H1 (cell line): ENCODE results near the gene ASTN2. TPM values are rescaled to one million over a fixed set of nuclear protein-coding genes. Genes with fewer than 3 reads are reported as not detected.

Experiments
- CTCF ChIA-PET: fragments of 300-600 bp; sonication (Branson Sonifier 250); formaldehyde crosslinking; loops from one replicate; lab custom pipeline; 2021; ENCODE audit not compliant: partially characterized antibody; lab: Charles Lee
- POLR2A ChIA-PET: fragments of 300-600 bp; sonication (Branson Sonifier 250); formaldehyde crosslinking; loops from one replicate; lab custom pipeline; 2021; ENCODE audit warnings: inconsistent platforms; ENCODE audit not compliant: partially characterized antibody; lab: Charles Lee
- DNase-seq, 2 experiments: peaks; one replicate each; pipeline versions ENCODE4 v3.0.0 to v3.0.0-alpha.2; 2010 to 2022; ENCODE audit warnings: low spot score in 2 of 2, low read depth in 1 of 2, mixed read lengths in 1 of 2
- FAIRE-seq: peaks from 2 replicates; lab custom pipeline; 2011; peaks lifted over from hg19 to GRCh38; lab: Jason Lieb, UNC
- H2AFZ ChIP-seq: 2 replicates; pipeline ENCODE4 v1.8.1; 2012; ENCODE audit warnings: low read length, inconsistent platforms
- H2AK5ac ChIP-seq: 2 replicates; pipeline ENCODE4 v1.6.1; 2013; ENCODE audit warnings: low read depth, low read length
- H2BK120ac ChIP-seq: replicated peaks from 2 replicates; pipeline ENCODE3; 2013; ENCODE audit warnings: low read depth, low read length, inconsistent platforms
- H2BK12ac ChIP-seq: 2 replicates; pipeline ENCODE4 v1.6.1; 2013; ENCODE audit warnings: low read depth, low read length
- H2BK15ac ChIP-seq: 2 replicates; pipeline ENCODE4 v1.6.1; 2013; ENCODE audit warnings: low read length
- H2BK20ac ChIP-seq: 2 replicates; pipeline ENCODE4 v1.6.1; 2013; ENCODE audit warnings: low read length
- H2BK5ac ChIP-seq: 2 replicates; pipeline ENCODE4 v1.6.1; 2013; ENCODE audit warnings: low read depth, low read length
- H3K14ac ChIP-seq: 2 replicates; pipeline ENCODE4 v1.6.1; 2013; ENCODE audit warnings: inconsistent platforms; ENCODE audit not compliant: insufficient read length
- H3K18ac ChIP-seq: 2 replicates; pipeline ENCODE4 v1.6.1; 2013; ENCODE audit warnings: low read length; ENCODE audit errors: extremely low read depth
- H3K23ac ChIP-seq: 2 replicates; pipeline ENCODE4 v1.6.1; 2013; ENCODE audit warnings: inconsistent platforms; ENCODE audit not compliant: insufficient read length
- H3K23me2 ChIP-seq: 2 replicates; pipeline ENCODE4 v1.6.1; 2013; ENCODE audit warnings: low read depth, low read length
- H3K27ac ChIP-seq: 2 replicates; pipeline ENCODE4 v1.6.1; 2011; ENCODE audit warnings: low read depth, low read length, inconsistent platforms
- H3K27me3 ChIP-seq, 4 experiments: replicated peaks in 1 of 4; 1 replicate in 1 of 4; 2 replicates in 3 of 4; pipeline versions ENCODE4 v1.6.1 to v1.8.1; 2011 to 2013; ENCODE audit warnings: low read length in 3 of 4, mild to moderate bottlenecking in 3 of 4, inconsistent platforms in 2 of 4, mixed read lengths in 2 of 4, moderate library complexity in 1 of 4; ENCODE audit not compliant: control insufficient read depth in 3 of 4, insufficient read depth in 3 of 4; ENCODE audit errors: extremely low read depth in 1 of 4
- H3K36me3 ChIP-seq, 4 experiments: 2 replicates each; pipeline versions ENCODE4 v1.6.1 to v1.8.1; 2011 to 2013; ENCODE audit warnings: mild to moderate bottlenecking in 4 of 4, low read length in 3 of 4, moderate library complexity in 2 of 4, control low read depth in 1 of 4, inconsistent platforms in 1 of 4; ENCODE audit not compliant: insufficient read depth in 4 of 4, control insufficient read depth in 2 of 4
- H3K4ac ChIP-seq: replicated peaks from 2 replicates; pipeline ENCODE3; 2013; ENCODE audit warnings: low read length, low read depth, mixed read lengths, inconsistent platforms; ENCODE audit not compliant: insufficient read length
- H3K4me1 ChIP-seq, 4 experiments: replicated peaks in 1 of 4; 1 replicate in 1 of 4; 2 replicates in 3 of 4; pipeline versions ENCODE4 v1.6.1 to v1.8.1; 2011 to 2013; ENCODE audit warnings: low read length in 3 of 4, inconsistent platforms in 2 of 4, mixed read lengths in 1 of 4; ENCODE audit not compliant: insufficient read depth in 4 of 4, control insufficient read depth in 3 of 4
- H3K4me2 ChIP-seq, 2 experiments: 2 replicates each; pipeline versions ENCODE4 v1.6.1 to v1.8.1; 2011 to 2013; ENCODE audit warnings: low read depth in 2 of 2, low read length in 2 of 2, control low read depth in 1 of 2, inconsistent platforms in 1 of 2, mild to moderate bottlenecking in 1 of 2; ENCODE audit not compliant: insufficient read depth in 1 of 2
- H3K4me3 ChIP-seq, 4 experiments: fragments of 200-600, 300-600 bp in 1 of 4; sonication (generic), shearing (Covaris generic), sonication (Bioruptor Twin) in 1 of 4; 2 replicates each; pipeline versions ENCODE4 v1.5.1 to v1.8.1; 2011 to 2016; ENCODE audit warnings: low read length in 4 of 4, low read depth in 3 of 4, control low read depth in 2 of 4, inconsistent platforms in 2 of 4, mild to moderate bottlenecking in 2 of 4, mixed read lengths in 1 of 4, moderate library complexity in 1 of 4; ENCODE audit not compliant: insufficient read depth in 2 of 4; ENCODE audit errors: extremely low read depth in 1 of 4
- H3K56ac ChIP-seq: replicated peaks from 2 replicates; pipeline ENCODE3; 2013; ENCODE audit warnings: low read depth, mild to moderate bottlenecking, mixed read lengths, low read length, inconsistent platforms; ENCODE audit not compliant: insufficient read length
- H3K79me1 ChIP-seq: 2 replicates; pipeline ENCODE4 v1.6.1; 2013; ENCODE audit warnings: low read depth, low read length, control low read depth
- H3K79me2 ChIP-seq, 2 experiments: 2 replicates each; pipeline versions ENCODE4 v1.6.1 to v1.8.1; 2012 to 2013; ENCODE audit warnings: low read length in 2 of 2, mild to moderate bottlenecking in 2 of 2, inconsistent platforms in 1 of 2; ENCODE audit not compliant: insufficient read depth in 2 of 2, control insufficient read depth in 1 of 2
- H3K9ac ChIP-seq, 4 experiments: replicated peaks in 1 of 4; 1 replicate in 1 of 4; 2 replicates in 3 of 4; pipeline versions ENCODE4 v1.6.1 to v1.8.1; 2011 to 2013; ENCODE audit warnings: low read depth in 3 of 4, low read length in 3 of 4, control low read depth in 2 of 4, mild to moderate bottlenecking in 2 of 4, moderate library complexity in 2 of 4, inconsistent platforms in 1 of 4; ENCODE audit errors: extremely low read depth in 1 of 4
- H3K9me3 ChIP-seq, 2 experiments: 2 replicates each; pipeline versions ENCODE4 v1.6.1 to v1.8.1; 2012 to 2013; ENCODE audit warnings: mild to moderate bottlenecking in 2 of 2, moderate library complexity in 2 of 2, control low read depth in 1 of 2, inconsistent platforms in 1 of 2, low read depth in 1 of 2, low read length in 1 of 2, mixed read lengths in 1 of 2; ENCODE audit not compliant: insufficient read depth in 2 of 2
- H4K20me1 ChIP-seq, 2 experiments: replicated peaks in 1 of 2; 2 replicates each; pipeline versions ENCODE3 to v1.8.1; 2011 to 2013; ENCODE audit warnings: inconsistent platforms in 2 of 2, low read length in 2 of 2, mild to moderate bottlenecking in 1 of 2; ENCODE audit not compliant: insufficient read depth in 2 of 2, control insufficient read depth in 1 of 2
- H4K5ac ChIP-seq: 2 replicates; pipeline ENCODE4 v1.6.1; 2013; ENCODE audit warnings: low read length, low read depth, mixed read lengths, inconsistent platforms; ENCODE audit not compliant: insufficient read length
- H4K8ac ChIP-seq: 2 replicates; pipeline ENCODE4 v1.8.0; 2013; ENCODE audit warnings: mild to moderate bottlenecking, moderate library complexity, low read length, inconsistent platforms; ENCODE audit not compliant: insufficient read depth; ENCODE audit errors: extremely low read depth
- H4K91ac ChIP-seq: replicated peaks from 2 replicates; pipeline ENCODE3; 2013; ENCODE audit warnings: low read length, mixed read lengths, inconsistent platforms; ENCODE audit not compliant: insufficient read length
- KDM1A ChIP-seq: fragments of 200-600, 300-600 bp; sonication (generic); IDR thresholded peaks from 2 replicates; pipeline ENCODE4 v1.7.1; 2016; ENCODE audit warnings: mild to moderate bottlenecking, low read length, borderline replicate concordance
- WGBS, 2 experiments: shearing (Covaris generic) in 1 of 2; methylation state at CpG; one replicate each; pipeline versions ENCODE4 v1.1.6 to v1.1.7; 2013 to 2015; ENCODE audit warnings: low lambda C conversion rate in 2 of 2, mixed read lengths in 2 of 2, inconsistent platforms in 1 of 2, low coverage in 1 of 2, missing lambda C conversion rate in 1 of 2; ENCODE audit not compliant: insufficient replicate concordance in 2 of 2, insufficient coverage in 1 of 2, insufficient read length in 1 of 2; ENCODE audit errors: extremely low coverage in 1 of 2, missing lambda C conversion rate in 1 of 2; 5-methylcytosine and 5-hydroxymethylcytosine counted together
- polyA plus RNA-seq, 7 experiments: library from polyadenylated mRNA; depleted of rRNA in 3 of 7; stranded (reverse) in 5 of 7; unstranded in 2 of 7; fragments of >200 nt in 5 of 7; fragments of 200-250 nt in 2 of 7; gene quantifications; 1 replicate in 5 of 7; 2 replicates in 1 of 7; 4 replicates in 1 of 7; pipeline versions ENCODE4 v1.2.1 to v1.2.3, GENCODE V29; 2011 to 2013; ENCODE audit warnings: missing spikeins in 2 of 7, mixed read lengths in 2 of 7
- total RNA-seq: library from RNA; stranded (reverse); fragmentation: NEBNext Ultra II Directional; extraction: Animal tissue kit (Norgen Biotek cat#: 25700); gene quantifications from 2 replicates; pipeline ENCODE4 v1.2.1, GENCODE V29; 2021

ASTN2 gene
- total and polyA plus RNA-seq, 2 of the 8 experiments (the other 6 are each of a cell fraction or from before 2014, with no cell fraction given) = 8.2 to 13.7 TPM

- no peak overlapping the region for H2AK5ac ChIP-seq
- POLR2A ChIA-PET = no interaction called here
- no peak overlapping the region for H3K18ac ChIP-seq
- no peak overlapping the region for H4K5ac ChIP-seq
- no peak overlapping the region for H2BK5ac ChIP-seq
- no peak overlapping the region for H3K4me2 ChIP-seq
- H2BK120ac ChIP-seq = no peak overlapping the region
- no peak overlapping the region for H4K91ac ChIP-seq
- no peak overlapping the region for H3K9ac ChIP-seq
- no peak overlapping the region for H3K56ac ChIP-seq
- no peaks in the 10 kb centered on the region for H3K79me2 ChIP-seq
- H3K36me3 ChIP-seq = 0 out of 8 replicates have a peak, but pooled peaks cover 0 to 3% (median 0%) of the 10 kb centered on the region in 4 experiments
- H2BK12ac ChIP-seq = no peak overlapping the region
- H3K4me3 ChIP-seq = no peak overlapping the region
- no peak overlapping the region for H3K14ac ChIP-seq
- H2BK15ac ChIP-seq = no peak overlapping the region
- H3K9me3 ChIP-seq = no peaks in the 10 kb centered on the region
- no peak overlapping the region for H3K4ac ChIP-seq
- no peaks in the 10 kb centered on the region for H3K4me1 ChIP-seq
- H3K79me1 ChIP-seq = no peaks in the 10 kb centered on the region
- H4K8ac ChIP-seq = no peak overlapping the region
- CTCF ChIA-PET = interaction anchor here (1.0 to 2.8 kb wide), 4 partner anchors 10 to 46 kb away, joined by 3 to 19 read pairs (median 12); no protein-coding TSS in a partner anchor
- no peak overlapping the region for H2AFZ ChIP-seq
- 88% methylated on average over 2 of the region's 2 CpGs; no CpG with 5 or more reads in 1 of the 2 experiments for WGBS, 2 experiments
- H3K27ac ChIP-seq = no peak overlapping the region
- no peaks in the 10 kb centered on the region for H3K23me2 ChIP-seq
- DNase-seq (no peak), FAIRE-seq (no peak)
- no peaks in the 10 kb centered on the region for H3K27me3 ChIP-seq
- no peak for TF ChIP-seq KDM1A
- H2BK20ac ChIP-seq = no peak overlapping the region
- H4K20me1 ChIP-seq = no peaks in the 10 kb centered on the region
- no peak overlapping the region for H3K23ac ChIP-seq
These were observed 778.9 kb downstream of the ASTN2 start for GRCh38 chr9:116635908-116636307.
